ENCODE data around the gene AIDA.

Gene AIDA

GRCh38 chr1:222665964-222666363 lies 46.3 kb downstream of the AIDA start:
- Histone ChIP-seq H3K27ac (ENCODE audit: low read depth, low read length) (no peak overlapping the region), H3K79me1 (ENCODE audit: low read length) (no peaks in the 10 kb centered on the region), H2BK15ac (replicated peaks; ENCODE audit: low read depth) (no peak overlapping the region), H4K8ac (ENCODE audit: low read depth, low read length) (no peak overlapping the region), H3K27me3 (ENCODE audit: insufficient read depth, low read length, poor library complexity) (no peaks in the 10 kb centered on the region), H3K23ac (ENCODE audit: low read length) (no peak overlapping the region), H4K5ac (ENCODE audit: low read length) (no peak overlapping the region), H3K9ac (ENCODE audit: low read length) (no peak overlapping the region), H3K18ac (ENCODE audit: low read length) (no peak overlapping the region), H3K4ac (ENCODE audit: low read depth, low read length) (no peak overlapping the region), H3K36me3 (ENCODE audit: control insufficient read depth, insufficient read depth, low read length) (peaks cover 5% of the 10 kb centered on the region), H2BK120ac (ENCODE audit: low read depth, low read length) (no peak overlapping the region), H2BK5ac (ENCODE audit: low read length) (no peak overlapping the region), H3K56ac (ENCODE audit: low read length) (no peak overlapping the region), H3K4me3 (ENCODE audit: low read length) (no peak overlapping the region), H3K79me2 (ENCODE audit: control insufficient read depth, insufficient read depth, low read length) (no peaks in the 10 kb centered on the region), H3K4me1 (ENCODE audit: control insufficient read depth, low read depth, low read length) (no peaks in the 10 kb centered on the region), H3K4me2 (ENCODE audit: low read length) (no peak overlapping the region), H2AK5ac (ENCODE audit: low read length) (no peak overlapping the region)
- WGBS (ENCODE audit: extremely low coverage, insufficient coverage, low lambda C conversion rate) = no CpG with 5 or more reads among the region's 7 CpGs
- no peak for DNase-seq

- H4K8ac ChIP-seq (ENCODE audit: low read depth, low read length) = no peak overlapping the region
- H3K9ac ChIP-seq (ENCODE audit: low read length) = no peak overlapping the region
- no peaks in the 10 kb centered on the region for H3K4me1 ChIP-seq (ENCODE audit: control insufficient read depth, low read depth, low read length)
- no peak overlapping the region for H3K4me2 ChIP-seq (ENCODE audit: low read length)
- no peak overlapping the region for H2BK5ac ChIP-seq (ENCODE audit: low read length)
- H3K36me3 ChIP-seq (ENCODE audit: control insufficient read depth, insufficient read depth, low read length) = peaks cover 7% of the 10 kb centered on the region
- H4K5ac ChIP-seq (ENCODE audit: low read length) = no peak overlapping the region
- no peak overlapping the region for H3K18ac ChIP-seq (ENCODE audit: low read length)
- H3K79me2 ChIP-seq (ENCODE audit: control insufficient read depth, insufficient read depth, low read length) = no peaks in the 10 kb centered on the region
- no peak overlapping the region for H3K4me3 ChIP-seq (ENCODE audit: low read length)
- WGBS (ENCODE audit: extremely low coverage, insufficient coverage, low lambda C conversion rate) = no CpG with 5 or more reads among the region's 4 CpGs
- H3K27ac ChIP-seq (ENCODE audit: low read depth, low read length) = no peak overlapping the region
- no peaks in the 10 kb centered on the region for H3K27me3 ChIP-seq (ENCODE audit: insufficient read depth, low read length, poor library complexity)
- H2AK5ac ChIP-seq (ENCODE audit: low read length) = no peak overlapping the region
- H2BK120ac ChIP-seq (ENCODE audit: low read depth, low read length) = no peak overlapping the region
- no peak overlapping the region for H2BK15ac ChIP-seq (replicated peaks; ENCODE audit: low read depth)
- no peak overlapping the region for H3K56ac ChIP-seq (ENCODE audit: low read length)
- H3K79me1 ChIP-seq (ENCODE audit: low read length) = no peaks in the 10 kb centered on the region
- no peak overlapping the region for H3K23ac ChIP-seq (ENCODE audit: low read length)
- H3K4ac ChIP-seq (ENCODE audit: low read depth, low read length) = no peak overlapping the region
- DNase-seq = no peak
Observed at GRCh38 chr1:222663431-222663934, 48.8 kb downstream of the AIDA start.

GRCh38 chr1:222657899-222658298 lies 54.4 kb downstream of the AIDA start:
- DNase-seq = no peak
- Histone ChIP-seq H3K36me3 (ENCODE audit: control insufficient read depth, insufficient read depth, low read length) (peaks cover 6% of the 10 kb centered on the region), H3K56ac (ENCODE audit: low read length) (no peak overlapping the region), H2BK15ac (replicated peaks; ENCODE audit: low read depth) (no peak overlapping the region), H3K27me3 (ENCODE audit: insufficient read depth, low read length, poor library complexity) (no peaks in the 10 kb centered on the region), H2BK120ac (ENCODE audit: low read depth, low read length) (no peak overlapping the region), H3K79me1 (ENCODE audit: low read length) (no peaks in the 10 kb centered on the region), H2BK5ac (ENCODE audit: low read length) (no peak overlapping the region), H3K9ac (ENCODE audit: low read length) (no peak overlapping the region), H4K8ac (ENCODE audit: low read depth, low read length) (no peak overlapping the region), H2AK5ac (ENCODE audit: low read length) (no peak overlapping the region), H3K4me2 (ENCODE audit: low read length) (no peak overlapping the region), H3K79me2 (ENCODE audit: control insufficient read depth, insufficient read depth, low read length) (no peaks in the 10 kb centered on the region), H3K23ac (ENCODE audit: low read length) (no peak overlapping the region), H3K4ac (ENCODE audit: low read depth, low read length) (no peak overlapping the region), H3K4me3 (ENCODE audit: low read length) (no peak overlapping the region), H3K18ac (ENCODE audit: low read length) (no peak overlapping the region), H4K5ac (ENCODE audit: low read length) (no peak overlapping the region), H3K4me1 (ENCODE audit: control insufficient read depth, low read depth, low read length) (no peaks in the 10 kb centered on the region), H3K27ac (ENCODE audit: low read depth, low read length) (no peak overlapping the region)
- no CpG with 5 or more reads among the region's 2 CpGs for WGBS (ENCODE audit: extremely low coverage, insufficient coverage, low lambda C conversion rate)

- H4K5ac ChIP-seq (ENCODE audit: low read length) = no peak overlapping the region
- H2BK120ac ChIP-seq (ENCODE audit: low read depth, low read length) = no peak overlapping the region
- no peak for DNase-seq
- H2BK5ac ChIP-seq (ENCODE audit: low read length) = no peak overlapping the region
- H3K4me3 ChIP-seq (ENCODE audit: low read length) = no peak overlapping the region
- no CpG with 5 or more reads among the region's 2 CpGs for WGBS (ENCODE audit: extremely low coverage, insufficient coverage, low lambda C conversion rate)
- H3K56ac ChIP-seq (ENCODE audit: low read length) = no peak overlapping the region
- no peak overlapping the region for H3K9ac ChIP-seq (ENCODE audit: low read length)
- H3K79me2 ChIP-seq (ENCODE audit: control insufficient read depth, insufficient read depth, low read length) = no peaks in the 10 kb centered on the region
- no peak overlapping the region for H2BK15ac ChIP-seq (replicated peaks; ENCODE audit: low read depth)
- peaks cover 8% of the 10 kb centered on the region for H3K36me3 ChIP-seq (ENCODE audit: control insufficient read depth, insufficient read depth, low read length)
- no peak overlapping the region for H3K23ac ChIP-seq (ENCODE audit: low read length)
- H3K18ac ChIP-seq (ENCODE audit: low read length) = no peak overlapping the region
- H3K27me3 ChIP-seq (ENCODE audit: insufficient read depth, low read length, poor library complexity) = no peaks in the 10 kb centered on the region
- H3K79me1 ChIP-seq (ENCODE audit: low read length) = no peaks in the 10 kb centered on the region
- no peaks in the 10 kb centered on the region for H3K4me1 ChIP-seq (ENCODE audit: control insufficient read depth, low read depth, low read length)
- no peak overlapping the region for H3K4ac ChIP-seq (ENCODE audit: low read depth, low read length)
- no peak overlapping the region for H4K8ac ChIP-seq (ENCODE audit: low read depth, low read length)
- H3K4me2 ChIP-seq (ENCODE audit: low read length) = no peak overlapping the region
- H3K27ac ChIP-seq (ENCODE audit: low read depth, low read length) = no peak overlapping the region
- H2AK5ac ChIP-seq (ENCODE audit: low read length) = no peak overlapping the region
Observed at GRCh38 chr1:222656391-222657155, 55.7 kb downstream of the AIDA start.

- no peak for DNase-seq
- H2BK120ac ChIP-seq (ENCODE audit: low read depth, low read length) = no peak overlapping the region
- no peak overlapping the region for H3K23ac ChIP-seq (ENCODE audit: low read length)
- H3K4me2 ChIP-seq (ENCODE audit: low read length) = no peak overlapping the region
- no peak overlapping the region for H3K56ac ChIP-seq (ENCODE audit: low read length)
- no peaks in the 10 kb centered on the region for H3K79me2 ChIP-seq (ENCODE audit: control insufficient read depth, insufficient read depth, low read length)
- no peak overlapping the region for H2BK15ac ChIP-seq (replicated peaks; ENCODE audit: low read depth)
- H3K36me3 ChIP-seq (ENCODE audit: control insufficient read depth, insufficient read depth, low read length) = peaks cover 8% of the 10 kb centered on the region
- no CpG with 5 or more reads among the region's 5 CpGs for WGBS (ENCODE audit: extremely low coverage, insufficient coverage, low lambda C conversion rate)
- H3K79me1 ChIP-seq (ENCODE audit: low read length) = no peaks in the 10 kb centered on the region
- H4K5ac ChIP-seq (ENCODE audit: low read length) = no peak overlapping the region
- H3K4me1 ChIP-seq (ENCODE audit: control insufficient read depth, low read depth, low read length) = no peaks in the 10 kb centered on the region
- H3K27me3 ChIP-seq (ENCODE audit: insufficient read depth, low read length, poor library complexity) = no peaks in the 10 kb centered on the region
- H3K27ac ChIP-seq (ENCODE audit: low read depth, low read length) = no peak overlapping the region
- H3K4me3 ChIP-seq (ENCODE audit: low read length) = no peak overlapping the region
- no peak overlapping the region for H3K18ac ChIP-seq (ENCODE audit: low read length)
- no peak overlapping the region for H3K9ac ChIP-seq (ENCODE audit: low read length)
- H2AK5ac ChIP-seq (ENCODE audit: low read length) = no peak overlapping the region
- no peak overlapping the region for H3K4ac ChIP-seq (ENCODE audit: low read depth, low read length)
- no peak overlapping the region for H2BK5ac ChIP-seq (ENCODE audit: low read length)
- H4K8ac ChIP-seq (ENCODE audit: low read depth, low read length) = no peak overlapping the region
Observed at GRCh38 chr1:222654849-222655248, 57.4 kb downstream of the AIDA start.
